HEK293 (cell line): ENCODE data around the gene GPR153.

ENCODE experiments used
- CTCF ChIA-PET: fragments of 350-600 bp; formaldehyde crosslinking; extraction: SDS; loops from one replicate; lab custom pipeline; 2021; ENCODE audit warnings: antibody characterized with exemption; lab: Yijun Ruan, JAX
- POLR2A ChIA-PET: fragments of 300-600 bp; formaldehyde crosslinking; extraction: SDS; loops from one replicate; lab custom pipeline; 2020; ENCODE audit warnings: antibody characterized with exemption, inconsistent platforms; lab: Yijun Ruan, JAX
- H3K27ac ChIP-seq: fragments of 200-500 bp; sonication (Bioruptor generic); 2 replicates; pipeline ENCODE4 v1.5.1; 2014; ENCODE audit warnings: low read depth, low read length, control low read depth, inconsistent platforms; ENCODE audit errors: extremely low read depth
- H3K36me3 ChIP-seq, 2 experiments: fragments of 200-500 bp in 1 of 2; sonication (Bioruptor generic) in 1 of 2; 1 replicate in 1 of 2; 2 replicates in 1 of 2; pipeline ENCODE4 v1.5.1; 2014 to 2017; ENCODE audit warnings: inconsistent platforms in 2 of 2, low read length in 2 of 2; ENCODE audit not compliant: control insufficient read depth in 2 of 2, insufficient read depth in 1 of 2
- H3K4me1 ChIP-seq: fragments of 200-500 bp; sonication (Bioruptor generic); 2 replicates; pipeline ENCODE4 v1.5.1; 2014; ENCODE audit warnings: mild to moderate bottlenecking, low read length, inconsistent platforms; ENCODE audit not compliant: control insufficient read depth, insufficient read depth
- H3K4me3 ChIP-seq: 2 replicates; pipeline ENCODE4 v1.5.1; 2011; ENCODE audit warnings: low read depth, mild to moderate bottlenecking, control low read depth, low read length, moderate library complexity
- H3K9me3 ChIP-seq: fragments of 200-500 bp; sonication (Bioruptor generic); 2 replicates; pipeline ENCODE4 v1.5.1; 2014; ENCODE audit warnings: low read depth, low read length, inconsistent platforms; ENCODE audit not compliant: control insufficient read depth, insufficient read depth
- TRIM28 ChIP-seq: IDR thresholded peaks from 2 replicates; pipeline ENCODE4 v1.6.1; 2011; ENCODE audit warnings: low read length, control low read depth, borderline replicate concordance
- ZNF140 ChIP-seq: fragments of 450-650 bp; formaldehyde crosslinking; IDR thresholded peaks from 2 replicates; pipeline ENCODE4 v1.5.1; 2016; ENCODE audit warnings: missing biosample characterization, missing genetic modification characterization
- ZNF146 ChIP-seq: fragments of 450-650 bp; formaldehyde crosslinking; IDR thresholded peaks from 2 replicates; pipeline ENCODE4 v1.5.1; 2016; ENCODE audit warnings: missing biosample characterization, missing genetic modification characterization
- ZNF211 ChIP-seq: fragments of 450-650 bp; formaldehyde crosslinking; IDR thresholded peaks from 2 replicates; pipeline ENCODE4 v1.5.1; 2016; ENCODE audit warnings: low read depth, missing biosample characterization, missing genetic modification characterization
- ZNF24 ChIP-seq: fragments of 450-650 bp; formaldehyde crosslinking; IDR thresholded peaks from 2 replicates; pipeline ENCODE4 v1.5.1; 2016; ENCODE audit warnings: missing biosample characterization, missing genetic modification characterization
- ZNF248 ChIP-seq: fragments of 450-650 bp; formaldehyde crosslinking; IDR thresholded peaks from 2 replicates; pipeline ENCODE4 v1.5.1; 2017; ENCODE audit warnings: missing biosample characterization, missing genetic modification characterization
- ZNF391 ChIP-seq: fragments of 450-650 bp; formaldehyde crosslinking; IDR thresholded peaks from 2 replicates; pipeline ENCODE4 v1.5.1; 2016; ENCODE audit warnings: low read depth, missing biosample characterization, missing genetic modification characterization, borderline replicate concordance
- ZNF473 ChIP-seq: fragments of 450-650 bp; formaldehyde crosslinking; IDR thresholded peaks from 2 replicates; pipeline ENCODE4 v1.5.1; 2017; ENCODE audit warnings: missing biosample characterization, missing genetic modification characterization
- ZNF549 ChIP-seq: fragments of 450-650 bp; IDR thresholded peaks from 2 replicates; pipeline ENCODE4 v1.5.1; 2018; ENCODE audit warnings: missing biosample characterization, missing genetic modification characterization, mild to moderate bottlenecking, inconsistent platforms, moderate library complexity
- ZNF585B ChIP-seq: fragments of 450-650 bp; formaldehyde crosslinking; IDR thresholded peaks from 2 replicates; pipeline ENCODE4 v1.5.1; 2016; ENCODE audit warnings: missing biosample characterization, missing genetic modification characterization
- ZNF600 ChIP-seq: fragments of 450-650 bp; formaldehyde crosslinking; IDR thresholded peaks from 2 replicates; pipeline ENCODE4 v1.5.1; 2016; ENCODE audit warnings: missing biosample characterization, missing genetic modification characterization
- ZNF776 ChIP-seq: fragments of 450-650 bp; formaldehyde crosslinking; IDR thresholded peaks from 2 replicates; pipeline ENCODE4 v1.5.0; 2017; ENCODE audit warnings: missing biosample characterization, missing genetic modification characterization, borderline replicate concordance
- TF ChIP-seq, protein P1 (sequence below): fragments of 450-650 bp; formaldehyde crosslinking; IDR thresholded peaks from 2 replicates; pipeline ENCODE4 v1.5.1; 2017; ENCODE audit warnings: missing biosample characterization, mild to moderate bottlenecking, missing genetic modification characterization, moderate library complexity
- TF ChIP-seq, protein P2 (sequence below): sonication (generic); formaldehyde crosslinking; IDR thresholded peaks from 2 replicates; pipeline ENCODE4 v1.8.1; 2022; ENCODE audit warnings: mild to moderate bottlenecking, moderate library complexity, missing genetic modification reagents
- TF ChIP-seq, protein P3 (sequence below): fragments of 450-650 bp; formaldehyde crosslinking; IDR thresholded peaks from 2 replicates; pipeline ENCODE4 v1.5.1; 2016; ENCODE audit warnings: missing biosample characterization, missing genetic modification characterization
- TF ChIP-seq, protein P4 (sequence below): fragments of 450-650 bp; formaldehyde crosslinking; IDR thresholded peaks from 2 replicates; pipeline ENCODE4; 2016; ENCODE audit warnings: missing biosample characterization, missing genetic modification characterization
- TF ChIP-seq, protein P5 (sequence below): fragments of 450-650 bp; formaldehyde crosslinking; IDR thresholded peaks from 2 replicates; pipeline ENCODE4 v1.5.1; 2016; ENCODE audit warnings: missing biosample characterization, missing genetic modification characterization
- TF ChIP-seq, protein P6 (sequence below): fragments of 450-650 bp; formaldehyde crosslinking; IDR thresholded peaks from 2 replicates; pipeline ENCODE4 v1.5.1; 2016; ENCODE audit warnings: missing biosample characterization, missing genetic modification characterization

The GPR153 gene

DNA sequence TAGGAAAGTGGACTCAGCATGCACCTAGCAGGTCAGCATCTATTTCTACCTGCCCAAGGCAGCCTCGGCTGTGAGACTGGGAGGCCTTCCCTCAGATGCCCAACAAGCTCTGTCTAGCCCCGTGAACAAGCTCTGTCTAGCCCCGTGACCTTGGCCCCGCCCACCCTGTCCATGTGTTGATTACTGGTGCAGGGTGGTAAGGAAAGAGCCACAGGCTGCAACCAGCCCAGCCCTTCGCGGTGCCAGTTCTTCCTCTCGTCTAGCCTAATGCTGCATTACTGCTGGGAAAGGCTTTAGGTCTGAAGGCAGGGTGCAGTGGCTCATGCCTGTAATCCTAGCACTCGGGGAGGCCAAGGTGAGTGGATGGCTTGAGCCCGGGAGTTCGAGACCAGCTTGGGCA lies 2.2 kb downstream of the GPR153 start:
- CTCF ChIA-PET = interaction anchor here (0.6 to 3.0 kb wide), 7 partner anchors 9 to 164 kb away, joined by 3 to 12 read pairs (median 3); partner anchors contain the start of gene RPL22
- Histone ChIP-seq H3K4me1 (0 out of 2 replicates have a peak, but pooled peaks cover 2% of the 10 kb centered on the region), H3K9me3 (no peaks in the 10 kb centered on the region), H3K4me3 (no peak overlapping the region), H3K36me3 (peaks cover 0 to 9% of the 10 kb centered on the region in 2 experiments; a peak in 1 of 3 replicates), H3K27ac (no peak overlapping the region)
- POLR2A ChIA-PET = interaction anchor here (0.6 kb wide), 1 partner anchor 114 kb away, joined by 3 read pairs; no protein-coding TSS in a partner anchor
- TF ChIP-seq TRIM28 = no peak
- TF ChIP-seq, protein P1, sequence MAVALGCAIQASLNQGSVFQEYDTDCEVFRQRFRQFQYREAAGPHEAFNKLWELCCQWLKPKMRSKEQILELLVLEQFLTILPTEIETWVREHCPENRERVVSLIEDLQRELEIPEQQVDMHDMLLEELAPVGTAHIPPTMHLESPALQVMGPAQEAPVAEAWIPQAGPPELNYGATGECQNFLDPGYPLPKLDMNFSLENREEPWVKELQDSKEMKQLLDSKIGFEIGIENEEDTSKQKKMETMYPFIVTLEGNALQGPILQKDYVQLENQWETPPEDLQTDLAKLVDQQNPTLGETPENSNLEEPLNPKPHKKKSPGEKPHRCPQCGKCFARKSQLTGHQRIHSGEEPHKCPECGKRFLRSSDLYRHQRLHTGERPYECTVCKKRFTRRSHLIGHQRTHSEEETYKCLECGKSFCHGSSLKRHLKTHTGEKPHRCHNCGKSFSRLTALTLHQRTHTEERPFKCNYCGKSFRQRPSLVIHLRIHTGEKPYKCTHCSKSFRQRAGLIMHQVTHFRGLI = no peak
- TF ChIP-seq, protein P2, sequence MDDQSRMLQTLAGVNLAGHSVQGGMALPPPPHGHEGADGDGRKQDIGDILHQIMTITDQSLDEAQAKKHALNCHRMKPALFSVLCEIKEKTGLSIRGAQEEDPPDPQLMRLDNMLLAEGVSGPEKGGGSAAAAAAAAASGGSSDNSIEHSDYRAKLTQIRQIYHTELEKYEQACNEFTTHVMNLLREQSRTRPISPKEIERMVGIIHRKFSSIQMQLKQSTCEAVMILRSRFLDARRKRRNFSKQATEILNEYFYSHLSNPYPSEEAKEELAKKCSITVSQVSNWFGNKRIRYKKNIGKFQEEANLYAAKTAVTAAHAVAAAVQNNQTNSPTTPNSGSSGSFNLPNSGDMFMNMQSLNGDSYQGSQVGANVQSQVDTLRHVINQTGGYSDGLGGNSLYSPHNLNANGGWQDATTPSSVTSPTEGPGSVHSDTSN (CRISPR knock-in tag) = no peak
- TF ChIP-seq ZNF600 (tag by site-specific recombination) = no peak
- no peak for TF ChIP-seq ZNF211
- TF ChIP-seq ZNF585B (tag by site-specific recombination) = no peak
- TF ChIP-seq ZNF140 (tag by site-specific recombination) = no peak
- TF ChIP-seq, protein P3, sequence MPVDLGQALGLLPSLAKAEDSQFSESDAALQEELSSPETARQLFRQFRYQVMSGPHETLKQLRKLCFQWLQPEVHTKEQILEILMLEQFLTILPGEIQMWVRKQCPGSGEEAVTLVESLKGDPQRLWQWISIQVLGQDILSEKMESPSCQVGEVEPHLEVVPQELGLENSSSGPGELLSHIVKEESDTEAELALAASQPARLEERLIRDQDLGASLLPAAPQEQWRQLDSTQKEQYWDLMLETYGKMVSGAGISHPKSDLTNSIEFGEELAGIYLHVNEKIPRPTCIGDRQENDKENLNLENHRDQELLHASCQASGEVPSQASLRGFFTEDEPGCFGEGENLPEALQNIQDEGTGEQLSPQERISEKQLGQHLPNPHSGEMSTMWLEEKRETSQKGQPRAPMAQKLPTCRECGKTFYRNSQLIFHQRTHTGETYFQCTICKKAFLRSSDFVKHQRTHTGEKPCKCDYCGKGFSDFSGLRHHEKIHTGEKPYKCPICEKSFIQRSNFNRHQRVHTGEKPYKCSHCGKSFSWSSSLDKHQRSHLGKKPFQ = no peak
- TF ChIP-seq, protein P4, sequence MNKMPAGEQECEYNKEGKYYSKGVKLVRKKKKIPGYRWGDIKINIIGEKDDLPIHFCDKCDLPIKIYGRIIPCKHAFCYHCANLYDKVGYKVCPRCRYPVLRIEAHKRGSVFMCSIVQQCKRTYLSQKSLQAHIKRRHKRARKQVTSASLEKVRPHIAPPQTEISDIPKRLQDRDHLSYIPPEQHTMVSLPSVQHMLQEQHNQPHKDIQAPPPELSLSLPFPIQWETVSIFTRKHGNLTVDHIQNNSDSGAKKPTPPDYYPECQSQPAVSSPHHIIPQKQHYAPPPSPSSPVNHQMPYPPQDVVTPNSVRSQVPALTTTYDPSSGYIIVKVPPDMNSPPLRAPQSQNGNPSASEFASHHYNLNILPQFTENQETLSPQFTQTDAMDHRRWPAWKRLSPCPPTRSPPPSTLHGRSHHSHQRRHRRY (tag by site-specific recombination) = no peak
- TF ChIP-seq ZNF549 (tag by site-specific recombination) = no peak
- TF ChIP-seq, protein P5, sequence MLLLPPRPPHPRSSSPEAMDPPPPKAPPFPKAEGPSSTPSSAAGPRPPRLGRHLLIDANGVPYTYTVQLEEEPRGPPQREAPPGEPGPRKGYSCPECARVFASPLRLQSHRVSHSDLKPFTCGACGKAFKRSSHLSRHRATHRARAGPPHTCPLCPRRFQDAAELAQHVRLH (tag by site-specific recombination) = no peak
- TF ChIP-seq ZNF391 = no peak
- TF ChIP-seq, protein P6, sequence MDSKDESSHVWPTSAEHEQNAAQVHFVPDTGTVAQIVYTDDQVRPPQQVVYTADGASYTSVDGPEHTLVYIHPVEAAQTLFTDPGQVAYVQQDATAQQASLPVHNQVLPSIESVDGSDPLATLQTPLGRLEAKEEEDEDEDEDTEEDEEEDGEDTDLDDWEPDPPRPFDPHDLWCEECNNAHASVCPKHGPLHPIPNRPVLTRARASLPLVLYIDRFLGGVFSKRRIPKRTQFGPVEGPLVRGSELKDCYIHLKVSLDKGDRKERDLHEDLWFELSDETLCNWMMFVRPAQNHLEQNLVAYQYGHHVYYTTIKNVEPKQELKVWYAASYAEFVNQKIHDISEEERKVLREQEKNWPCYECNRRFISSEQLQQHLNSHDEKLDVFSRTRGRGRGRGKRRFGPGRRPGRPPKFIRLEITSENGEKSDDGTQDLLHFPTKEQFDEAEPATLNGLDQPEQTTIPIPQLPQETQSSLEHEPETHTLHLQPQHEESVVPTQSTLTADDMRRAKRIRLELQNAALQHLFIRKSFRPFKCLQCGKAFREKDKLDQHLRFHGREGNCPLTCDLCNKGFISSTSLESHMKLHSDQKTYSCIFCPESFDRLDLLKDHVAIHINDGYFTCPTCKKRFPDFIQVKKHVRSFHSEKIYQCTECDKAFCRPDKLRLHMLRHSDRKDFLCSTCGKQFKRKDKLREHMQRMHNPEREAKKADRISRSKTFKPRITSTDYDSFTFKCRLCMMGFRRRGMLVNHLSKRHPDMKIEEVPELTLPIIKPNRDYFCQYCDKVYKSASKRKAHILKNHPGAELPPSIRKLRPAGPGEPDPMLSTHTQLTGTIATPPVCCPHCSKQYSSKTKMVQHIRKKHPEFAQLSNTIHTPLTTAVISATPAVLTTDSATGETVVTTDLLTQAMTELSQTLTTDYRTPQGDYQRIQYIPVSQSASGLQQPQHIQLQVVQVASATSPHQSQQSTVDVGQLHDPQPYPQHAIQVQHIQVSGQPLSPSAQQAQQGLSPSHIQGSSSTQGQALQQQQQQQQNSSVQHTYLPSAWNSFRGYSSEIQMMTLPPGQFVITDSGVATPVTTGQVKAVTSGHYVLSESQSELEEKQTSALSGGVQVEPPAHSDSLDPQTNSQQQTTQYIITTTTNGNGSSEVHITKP = no peak
- TF ChIP-seq ZNF146 (tag by site-specific recombination) = no peak
- TF ChIP-seq ZNF473 = no peak
- no peak for TF ChIP-seq ZNF24
- no peak for TF ChIP-seq ZNF248 (tag by site-specific recombination)
- TF ChIP-seq ZNF776 (tag by site-specific recombination) = no peak
